ENCODE data around the gene EWSR1. TPM values are rescaled to one million over a fixed set of nuclear protein-coding genes. Genes with fewer than 3 reads are reported as not detected.
A peak's percentile ranks its signal among the peaks of the same experiment; 100 is the strongest.

The EWSR1 gene
- total and polyA plus RNA-seq, 2 donors (not counting 1 experiment from before 2014, with no cell fraction given): 281 to 295 TPM

DNA sequence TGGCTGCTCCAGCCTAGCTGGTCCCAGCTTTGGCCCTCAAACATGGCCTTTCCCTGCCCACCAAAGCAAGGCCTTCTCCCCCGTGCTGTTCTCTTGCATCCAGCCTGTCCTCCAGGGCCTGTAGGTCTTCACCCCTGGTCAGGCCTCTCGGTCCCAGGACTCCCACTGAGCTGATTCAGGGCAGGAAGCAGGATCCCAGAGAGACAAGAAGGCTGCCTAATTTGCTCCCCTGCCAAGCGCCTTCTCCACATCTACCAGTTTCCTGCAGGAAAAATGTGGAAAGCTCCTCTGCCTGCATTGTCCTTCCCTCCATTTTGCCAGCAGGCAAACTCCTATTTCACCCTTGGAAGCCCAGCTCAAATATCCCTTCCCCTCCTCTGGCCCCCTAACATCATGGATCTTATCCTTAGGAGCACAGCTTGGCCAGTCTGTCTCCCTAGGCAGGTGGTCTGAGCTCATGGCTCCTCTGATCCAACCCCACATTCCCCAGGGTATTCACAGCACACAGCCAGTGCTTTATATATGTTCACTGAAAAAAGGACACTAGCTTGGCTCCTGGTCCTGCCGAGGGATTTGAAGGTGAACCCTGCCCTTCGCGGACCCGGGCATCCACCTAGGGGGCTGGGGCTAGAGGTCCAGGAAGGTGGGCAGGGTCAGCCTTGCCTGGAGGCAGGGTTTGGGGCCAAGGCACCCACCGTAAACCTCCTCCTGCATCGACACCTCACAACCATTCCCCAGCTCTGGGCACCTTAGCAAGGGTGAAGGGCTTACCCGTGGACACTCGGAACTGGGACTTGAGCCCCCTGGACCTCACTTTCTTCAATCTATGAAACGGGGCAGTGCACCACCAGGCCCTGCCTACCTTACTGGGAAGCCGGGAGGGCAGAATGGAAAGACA lies 1.3 kb upstream of the EWSR1 start:
- no peak for DNase-seq
- CTCF ChIA-PET: no interaction called here
- peak overlapping the region in 1 of 2 donors; percentile 99 for H3K27ac ChIP-seq (ENCODE audit: low read length in 2 of 2)

More for the DNA sequence above, 1.3 kb upstream of the EWSR1 start:
- Histone ChIP-seq H3K9ac (ENCODE audit: low read length) (peak overlapping the region; percentile 96), H3K27me3 (replicated peaks in 1 of 4; ENCODE audit: control extremely low read depth in 1 of 4, control insufficient read depth in 3 of 4, insufficient read depth in 4 of 4, low read length in 3 of 4) (no peaks in the 10 kb centered on the region), H3K4me3 (ENCODE audit: control extremely low read depth in 1 of 5, extremely low read depth in 1 of 5, insufficient read depth in 1 of 5, low read depth in 2 of 5, low read length in 4 of 5) (peak overlapping the region; percentile 61 to 96 (median 80)), H4K20me1 (ENCODE audit: control insufficient read depth, insufficient read depth, low read length, poor library complexity, severe bottlenecking) (peaks cover 31% of the 10 kb centered on the region), H2AFZ (ENCODE audit: insufficient read depth, low read depth, low read length, poor library complexity, severe bottlenecking) (peak overlapping the region; percentile 93), H3K9me3 (ENCODE audit: control extremely low read depth in 1 of 3, control insufficient read depth in 2 of 3, insufficient read depth in 1 of 3, low read length in 2 of 3) (no peaks in the 10 kb centered on the region), H3K79me2 (ENCODE audit: control insufficient read depth, insufficient read depth, low read length) (peaks cover 54% of the 10 kb centered on the region), H3K36me3 (replicated peaks in 1 of 2; ENCODE audit: control extremely low read depth in 1 of 2, control insufficient read depth in 1 of 2, extremely low read depth in 1 of 2, insufficient read depth in 2 of 2, low read length in 1 of 2) (peaks cover 0 to 4% of the 10 kb centered on the region in 2 experiments), H3K4me2 (replicated peaks; ENCODE audit: low read depth, low read length, poor library complexity, severe bottlenecking) (peak overlapping the region; percentile 94), H3K4me1 (ENCODE audit: control insufficient read depth in 2 of 2, insufficient read depth in 2 of 2, low read length in 2 of 2) (peaks cover 35 to 43% of the 10 kb centered on the region in 2 donors)
- no peak for ATAC-seq (ENCODE audit: low read depth)
- POLR2A ChIA-PET: interaction anchor here (0.6 kb wide), 1 partner anchor 491 kb away, joined by 11 read pairs; no protein-coding TSS in a partner anchor
- Mint-ChIP-seq H3K4me3 (peak overlapping the region; percentile 93), H3K4me1 (peaks cover 40% of the 10 kb centered on the region), H3K9me3 (ENCODE audit: insufficient read depth) (no peaks in the 10 kb centered on the region), H3K27me3 (no peaks in the 10 kb centered on the region), H3K27ac (peak overlapping the region; percentile 76)
- TF ChIP-seq, protein P1, sequence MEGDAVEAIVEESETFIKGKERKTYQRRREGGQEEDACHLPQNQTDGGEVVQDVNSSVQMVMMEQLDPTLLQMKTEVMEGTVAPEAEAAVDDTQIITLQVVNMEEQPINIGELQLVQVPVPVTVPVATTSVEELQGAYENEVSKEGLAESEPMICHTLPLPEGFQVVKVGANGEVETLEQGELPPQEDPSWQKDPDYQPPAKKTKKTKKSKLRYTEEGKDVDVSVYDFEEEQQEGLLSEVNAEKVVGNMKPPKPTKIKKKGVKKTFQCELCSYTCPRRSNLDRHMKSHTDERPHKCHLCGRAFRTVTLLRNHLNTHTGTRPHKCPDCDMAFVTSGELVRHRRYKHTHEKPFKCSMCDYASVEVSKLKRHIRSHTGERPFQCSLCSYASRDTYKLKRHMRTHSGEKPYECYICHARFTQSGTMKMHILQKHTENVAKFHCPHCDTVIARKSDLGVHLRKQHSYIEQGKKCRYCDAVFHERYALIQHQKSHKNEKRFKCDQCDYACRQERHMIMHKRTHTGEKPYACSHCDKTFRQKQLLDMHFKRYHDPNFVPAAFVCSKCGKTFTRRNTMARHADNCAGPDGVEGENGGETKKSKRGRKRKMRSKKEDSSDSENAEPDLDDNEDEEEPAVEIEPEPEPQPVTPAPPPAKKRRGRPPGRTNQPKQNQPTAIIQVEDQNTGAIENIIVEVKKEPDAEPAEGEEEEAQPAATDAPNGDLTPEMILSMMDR (IDR thresholded peaks at IDR 0.05): no peak
- no peak for TF ChIP-seq EZH2 (IDR thresholded peaks at IDR 0.05; ENCODE audit: borderline replicate concordance, insufficient read depth, low read depth, low read length, poor library complexity, severe bottlenecking)
- 36% methylated on average over 7 of the region's 13 CpGs for WGBS (ENCODE audit: insufficient coverage)
- intact Hi-C loops (cut with micrococcal nuclease): loop anchor here (5.0 kb wide), 4 partner anchors 120 to 615 kb away; partner anchors contain the start of genes AP1B1, MTMR3, NF2 and UQCR10

All from B cell (primary cell).